Right lobe of liver (tissue), 4 donors: Measurements from ENCODE around the gene NUMB.

Source experiments
- POLR2A ChIP-seq: fragments of 450-650 bp; IDR thresholded peaks from one replicate; pipeline ENCODE4 v1.6.1; 2017; ENCODE audit warnings: antibody characterized with exemption, mild to moderate bottlenecking
- TF ChIP-seq, protein P1 (sequence below), 4 donors: fragments of 200-600 bp in 3 of 4; fragments of 450-650 bp in 1 of 4; IDR thresholded peaks; one replicate each; pipeline versions ENCODE4 v1.5.1 to v1.8.0; 2016 to 2022; ENCODE audit warnings: antibody characterized with exemption in 4 of 4, mild to moderate bottlenecking in 2 of 4
- donor health status: DM: no; HTN: no; CAD: no.
- donor health status: DM: no; HTN: no; CAD: no.
- donor health status: DM: no; HTN: yes; CAD: no.

DNA sequence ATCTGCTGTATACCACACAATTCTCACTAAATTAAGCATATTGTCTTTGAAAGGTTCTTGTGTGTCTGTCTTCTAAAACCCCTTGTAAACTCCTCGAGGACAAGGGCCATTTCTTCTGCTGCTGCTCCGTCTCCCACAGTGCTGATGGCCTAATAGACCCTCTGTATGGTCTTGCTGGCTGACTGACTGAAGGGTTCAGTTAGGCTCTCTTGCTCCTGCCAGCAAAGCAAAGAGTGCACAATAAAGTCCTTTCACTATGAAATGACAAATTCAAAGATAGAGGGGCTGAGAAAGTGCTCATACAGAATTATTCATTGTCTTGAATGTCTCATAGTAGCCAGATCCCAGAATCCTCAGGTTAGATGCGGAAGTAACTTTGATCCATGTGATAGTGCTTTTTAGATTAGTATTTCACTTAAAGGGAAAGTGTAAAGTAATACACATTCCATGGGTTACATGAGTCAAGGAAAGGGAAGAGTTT is 18.1 kb upstream of the NUMB start:
- TF ChIP-seq, protein P1, sequence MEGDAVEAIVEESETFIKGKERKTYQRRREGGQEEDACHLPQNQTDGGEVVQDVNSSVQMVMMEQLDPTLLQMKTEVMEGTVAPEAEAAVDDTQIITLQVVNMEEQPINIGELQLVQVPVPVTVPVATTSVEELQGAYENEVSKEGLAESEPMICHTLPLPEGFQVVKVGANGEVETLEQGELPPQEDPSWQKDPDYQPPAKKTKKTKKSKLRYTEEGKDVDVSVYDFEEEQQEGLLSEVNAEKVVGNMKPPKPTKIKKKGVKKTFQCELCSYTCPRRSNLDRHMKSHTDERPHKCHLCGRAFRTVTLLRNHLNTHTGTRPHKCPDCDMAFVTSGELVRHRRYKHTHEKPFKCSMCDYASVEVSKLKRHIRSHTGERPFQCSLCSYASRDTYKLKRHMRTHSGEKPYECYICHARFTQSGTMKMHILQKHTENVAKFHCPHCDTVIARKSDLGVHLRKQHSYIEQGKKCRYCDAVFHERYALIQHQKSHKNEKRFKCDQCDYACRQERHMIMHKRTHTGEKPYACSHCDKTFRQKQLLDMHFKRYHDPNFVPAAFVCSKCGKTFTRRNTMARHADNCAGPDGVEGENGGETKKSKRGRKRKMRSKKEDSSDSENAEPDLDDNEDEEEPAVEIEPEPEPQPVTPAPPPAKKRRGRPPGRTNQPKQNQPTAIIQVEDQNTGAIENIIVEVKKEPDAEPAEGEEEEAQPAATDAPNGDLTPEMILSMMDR (IDR thresholded peaks at IDR 0.05), result no peak
- no peak for TF ChIP-seq POLR2A
